Measurements from ENCODE around the gene ZNF175. TPM values are rescaled to one million over a fixed set of nuclear protein-coding genes. Genes with fewer than 3 reads are reported as not detected.

Gene ZNF175
- 3.1 and 4.9 TPM in 2 replicates for polyA plus RNA-seq (2012; rRNA removed)
- polyA plus RNA-seq (2012; cell fraction: cytosol; rRNA removed), result 2.9 and 3.3 TPM in 2 replicates
- 13.3 and 14.9 TPM in 2 replicates for polyA plus RNA-seq (2012; cell fraction: nucleus; rRNA removed)

DNA sequence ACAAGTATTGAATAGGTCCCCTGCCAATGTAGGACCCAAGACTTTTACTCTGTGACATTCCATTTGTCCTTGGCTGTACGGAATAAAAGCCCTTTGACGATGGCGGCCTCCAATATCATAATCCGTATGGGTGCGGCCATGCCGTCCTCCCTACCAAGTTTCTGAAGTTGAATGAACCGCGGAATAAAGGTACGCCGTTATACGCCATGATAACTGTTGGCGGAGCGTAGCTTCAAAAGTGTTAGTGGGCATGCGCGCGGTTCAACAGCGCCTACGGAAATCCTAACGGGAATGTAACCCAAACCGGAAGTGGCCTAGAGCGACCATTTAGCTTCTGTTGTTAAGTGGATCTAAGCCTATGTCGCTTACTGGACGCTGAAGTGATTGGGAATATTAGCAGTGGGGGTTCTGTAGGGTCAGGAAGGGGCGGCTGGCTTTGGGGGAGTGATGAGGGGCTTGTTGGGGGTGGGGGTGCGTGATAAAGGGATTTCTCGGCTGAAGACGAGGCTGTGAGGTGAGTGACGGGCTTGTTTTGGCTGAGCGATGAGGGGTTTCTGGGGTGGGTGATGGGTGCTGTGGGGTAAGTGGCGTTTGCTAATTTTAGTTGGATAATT lies at the start of gene ZNF175:
TSS of gene ZNF175 (plus strand) at position 322 of the 614 bp plus-strand sequence. CDS start 2,047 bp downstream, outside the sequence.
- WGBS (ENCODE audit: low lambda C conversion rate), result under 1% methylated on average over 27 of the region's 30 CpGs
- TF ChIP-seq TCF12 (IDR thresholded peaks at IDR 0.05), result 0 out of 2 replicates have a peak, but pooled peaks have one; percentile 24
- TF ChIP-seq FOXJ3 (CRISPR knock-in tag; IDR thresholded peaks at IDR 0.05), result no peak
- peak; percentile 100 for TF ChIP-seq YY1 (IDR thresholded peaks at IDR 0.05; ENCODE audit: low read depth)
- TF ChIP-seq TAF1 (IDR thresholded peaks at IDR 0.05; ENCODE audit: borderline replicate concordance, low read depth, low read length), result peak; percentile 40; the same call in 1 of the 2 replicates
- peak; percentile 81 for TF ChIP-seq POLR2AphosphoS5 (IDR thresholded peaks at IDR 0.05; ENCODE audit: low read depth, low read length)
- TF ChIP-seq CHD2 (IDR thresholded peaks at IDR 0.05; ENCODE audit: low read length, partially characterized antibody), result peak; percentile 70
- TF ChIP-seq GABPA (IDR thresholded peaks at IDR 0.05; ENCODE audit: low read depth), result peak; percentile 95
- TF ChIP-seq, protein P1, sequence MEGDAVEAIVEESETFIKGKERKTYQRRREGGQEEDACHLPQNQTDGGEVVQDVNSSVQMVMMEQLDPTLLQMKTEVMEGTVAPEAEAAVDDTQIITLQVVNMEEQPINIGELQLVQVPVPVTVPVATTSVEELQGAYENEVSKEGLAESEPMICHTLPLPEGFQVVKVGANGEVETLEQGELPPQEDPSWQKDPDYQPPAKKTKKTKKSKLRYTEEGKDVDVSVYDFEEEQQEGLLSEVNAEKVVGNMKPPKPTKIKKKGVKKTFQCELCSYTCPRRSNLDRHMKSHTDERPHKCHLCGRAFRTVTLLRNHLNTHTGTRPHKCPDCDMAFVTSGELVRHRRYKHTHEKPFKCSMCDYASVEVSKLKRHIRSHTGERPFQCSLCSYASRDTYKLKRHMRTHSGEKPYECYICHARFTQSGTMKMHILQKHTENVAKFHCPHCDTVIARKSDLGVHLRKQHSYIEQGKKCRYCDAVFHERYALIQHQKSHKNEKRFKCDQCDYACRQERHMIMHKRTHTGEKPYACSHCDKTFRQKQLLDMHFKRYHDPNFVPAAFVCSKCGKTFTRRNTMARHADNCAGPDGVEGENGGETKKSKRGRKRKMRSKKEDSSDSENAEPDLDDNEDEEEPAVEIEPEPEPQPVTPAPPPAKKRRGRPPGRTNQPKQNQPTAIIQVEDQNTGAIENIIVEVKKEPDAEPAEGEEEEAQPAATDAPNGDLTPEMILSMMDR (IDR thresholded peaks at IDR 0.05), result no peak
- no peak for TF ChIP-seq RXRA (IDR thresholded peaks at IDR 0.05; ENCODE audit: borderline replicate concordance, low read depth)
- TF ChIP-seq, protein P2, sequence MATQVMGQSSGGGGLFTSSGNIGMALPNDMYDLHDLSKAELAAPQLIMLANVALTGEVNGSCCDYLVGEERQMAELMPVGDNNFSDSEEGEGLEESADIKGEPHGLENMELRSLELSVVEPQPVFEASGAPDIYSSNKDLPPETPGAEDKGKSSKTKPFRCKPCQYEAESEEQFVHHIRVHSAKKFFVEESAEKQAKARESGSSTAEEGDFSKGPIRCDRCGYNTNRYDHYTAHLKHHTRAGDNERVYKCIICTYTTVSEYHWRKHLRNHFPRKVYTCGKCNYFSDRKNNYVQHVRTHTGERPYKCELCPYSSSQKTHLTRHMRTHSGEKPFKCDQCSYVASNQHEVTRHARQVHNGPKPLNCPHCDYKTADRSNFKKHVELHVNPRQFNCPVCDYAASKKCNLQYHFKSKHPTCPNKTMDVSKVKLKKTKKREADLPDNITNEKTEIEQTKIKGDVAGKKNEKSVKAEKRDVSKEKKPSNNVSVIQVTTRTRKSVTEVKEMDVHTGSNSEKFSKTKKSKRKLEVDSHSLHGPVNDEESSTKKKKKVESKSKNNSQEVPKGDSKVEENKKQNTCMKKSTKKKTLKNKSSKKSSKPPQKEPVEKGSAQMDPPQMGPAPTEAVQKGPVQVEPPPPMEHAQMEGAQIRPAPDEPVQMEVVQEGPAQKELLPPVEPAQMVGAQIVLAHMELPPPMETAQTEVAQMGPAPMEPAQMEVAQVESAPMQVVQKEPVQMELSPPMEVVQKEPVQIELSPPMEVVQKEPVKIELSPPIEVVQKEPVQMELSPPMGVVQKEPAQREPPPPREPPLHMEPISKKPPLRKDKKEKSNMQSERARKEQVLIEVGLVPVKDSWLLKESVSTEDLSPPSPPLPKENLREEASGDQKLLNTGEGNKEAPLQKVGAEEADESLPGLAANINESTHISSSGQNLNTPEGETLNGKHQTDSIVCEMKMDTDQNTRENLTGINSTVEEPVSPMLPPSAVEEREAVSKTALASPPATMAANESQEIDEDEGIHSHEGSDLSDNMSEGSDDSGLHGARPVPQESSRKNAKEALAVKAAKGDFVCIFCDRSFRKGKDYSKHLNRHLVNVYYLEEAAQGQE (IDR thresholded peaks at IDR 0.05; ENCODE audit: low read depth, low read length), result 0 out of 2 replicates have a peak, but pooled peaks have one; percentile 32
- TF ChIP-seq, protein P3, sequence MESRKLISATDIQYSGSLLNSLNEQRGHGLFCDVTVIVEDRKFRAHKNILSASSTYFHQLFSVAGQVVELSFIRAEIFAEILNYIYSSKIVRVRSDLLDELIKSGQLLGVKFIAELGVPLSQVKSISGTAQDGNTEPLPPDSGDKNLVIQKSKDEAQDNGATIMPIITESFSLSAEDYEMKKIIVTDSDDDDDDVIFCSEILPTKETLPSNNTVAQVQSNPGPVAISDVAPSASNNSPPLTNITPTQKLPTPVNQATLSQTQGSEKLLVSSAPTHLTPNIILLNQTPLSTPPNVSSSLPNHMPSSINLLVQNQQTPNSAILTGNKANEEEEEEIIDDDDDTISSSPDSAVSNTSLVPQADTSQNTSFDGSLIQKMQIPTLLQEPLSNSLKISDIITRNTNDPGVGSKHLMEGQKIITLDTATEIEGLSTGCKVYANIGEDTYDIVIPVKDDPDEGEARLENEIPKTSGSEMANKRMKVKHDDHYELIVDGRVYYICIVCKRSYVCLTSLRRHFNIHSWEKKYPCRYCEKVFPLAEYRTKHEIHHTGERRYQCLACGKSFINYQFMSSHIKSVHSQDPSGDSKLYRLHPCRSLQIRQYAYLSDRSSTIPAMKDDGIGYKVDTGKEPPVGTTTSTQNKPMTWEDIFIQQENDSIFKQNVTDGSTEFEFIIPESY (IDR thresholded peaks at IDR 0.05; ENCODE audit: borderline replicate concordance, low read depth), result peak; percentile 79
- TF ChIP-seq ELF1 (IDR thresholded peaks at IDR 0.05), result peak; percentile 90
- no peak for TF ChIP-seq FOXM1 (IDR thresholded peaks at IDR 0.05; ENCODE audit: low read depth)
- peak; percentile 41; the same call in 1 of the 2 replicates for TF ChIP-seq MXI1 (IDR thresholded peaks at IDR 0.05; ENCODE audit: low read depth, low read length)
- TF ChIP-seq NRF1 (IDR thresholded peaks at IDR 0.05; ENCODE audit: low read depth, low read length), result peak; percentile 82
- Histone ChIP-seq H3K27me3 (ENCODE audit: insufficient read depth) (peaks cover 3% of the 10 kb centered on the region; the same call in 1 of the 2 replicates), H3K79me2 (ENCODE audit: insufficient read depth) (peaks cover 47% of the 10 kb centered on the region), H3K4me2 (peak within 1 kb of the TSS; percentile 88), H4K20me1 (ENCODE audit: insufficient read depth) (no peaks in the 10 kb centered on the region), H3F3A (replicated peaks; ENCODE audit: insufficient read depth) (peaks cover 18% of the 10 kb centered on the region), H3K36me3 (replicated peaks in 1 of 2; ENCODE audit: control insufficient read depth in 1 of 2, insufficient read depth in 2 of 2, low read length in 1 of 2) (peaks cover 22 to 24% of the 10 kb centered on the region in 2 experiments), H3K27ac (ENCODE audit: low read depth in 2 of 2, low read length in 1 of 2) (peak within 1 kb of the TSS; percentile 58 to 62; a peak in 3 of 4 replicates), H3K9me3 (no peaks in the 10 kb centered on the region; the same call in 1 of the 2 replicates), H3K4me1 (ENCODE audit: control insufficient read depth in 1 of 2, insufficient read depth in 2 of 2, low read depth in 1 of 2, low read length in 1 of 2) (peaks cover 0 to 13% of the 10 kb centered on the region in 2 experiments; a peak in 2 of 4 replicates), H3K4me3 (ENCODE audit: low read depth in 2 of 2, low read length in 1 of 2) (peak within 1 kb of the TSS; percentile 72 to 77), H3K9me2 (no peaks in the 10 kb centered on the region), H2AFZ (ENCODE audit: low read depth) (peak within 1 kb of the TSS; percentile 66), H3K9ac (peak within 1 kb of the TSS; percentile 72)
- CTCF ChIA-PET, result interaction anchor here (1.2 kb wide), 1 partner anchor 13 kb away, joined by 3 read pairs; no protein-coding TSS in a partner anchor
- DNase-seq, result peak; percentile 75
- POLR2A ChIA-PET, result interaction anchor here (1.0 to 1.1 kb wide), 2 partner anchors 10 to 23 kb away, joined by 4 to 6 read pairs; no protein-coding TSS in a partner anchor

Measured in SK-N-SH (cell line).